SK-N-SH (cell line): ENCODE results near the gene PSMD4. TPM values are rescaled to one million over a fixed set of nuclear protein-coding genes. Genes with fewer than 3 reads are reported as not detected.
A peak's percentile ranks its signal among the peaks of the same experiment; 100 is the strongest.

Experiments used
- CTCF ChIA-PET: fragments of 300-600, 350-600 bp; formaldehyde crosslinking; extraction: SDS; loops from one replicate; lab custom pipeline; 2021; lab: Yijun Ruan, JAX
- POLR2A ChIA-PET: fragments of 350-600 bp; sonication (Branson Sonifier 250); formaldehyde crosslinking; extraction: SDS; loops from one replicate; lab custom pipeline; 2020; ENCODE audit warnings: antibody characterized with exemption, inconsistent platforms; lab: Yijun Ruan, JAX
- DNase-seq: peaks from one replicate; pipeline ENCODE4 v3.0.0; 2012
- H2AFZ ChIP-seq: fragments of 200-600 bp; sonication (generic); 2 replicates; pipeline ENCODE4 v1.8.1; 2016; ENCODE audit warnings: antibody characterized with exemption, mild to moderate bottlenecking, low read depth
- H3F3A ChIP-seq: fragments of 200-600 bp; sonication (generic); replicated peaks from 2 replicates; pipeline ENCODE3; 2016; ENCODE audit warnings: antibody characterized with exemption, mild to moderate bottlenecking; ENCODE audit not compliant: insufficient read depth
- H3K27ac ChIP-seq, 2 experiments: fragments of 200-500 bp in 1 of 2; fragments of 200-600 bp in 1 of 2; sonication (Bioruptor generic) in 1 of 2; sonication (generic), shearing (Covaris generic) in 1 of 2; 2 replicates each; pipeline versions ENCODE4 v1.5.1 to v1.6.1; 2014 to 2016; ENCODE audit warnings: low read depth in 2 of 2, inconsistent platforms in 1 of 2, low read length in 1 of 2, mild to moderate bottlenecking in 1 of 2, mixed read lengths in 1 of 2
- H3K27me3 ChIP-seq: fragments of 200-600 bp; sonication (generic), shearing (Covaris generic); 2 replicates; pipeline ENCODE4 v1.6.1; 2016; ENCODE audit warnings: mixed run types; ENCODE audit not compliant: insufficient read depth
- H3K36me3 ChIP-seq, 2 experiments: fragments of 200-500 bp in 1 of 2; fragments of 200-600 bp in 1 of 2; sonication (Bioruptor generic) in 1 of 2; sonication (generic) in 1 of 2; replicated peaks in 1 of 2; 2 replicates each; pipeline versions ENCODE3 to v1.5.1; 2014 to 2016; ENCODE audit warnings: low read length in 1 of 2, mild to moderate bottlenecking in 1 of 2; ENCODE audit not compliant: insufficient read depth in 2 of 2, control insufficient read depth in 1 of 2
- H3K4me1 ChIP-seq, 2 experiments: fragments of 200-500 bp in 1 of 2; fragments of 200-600 bp in 1 of 2; sonication (Bioruptor generic) in 1 of 2; sonication (generic), shearing (Covaris generic) in 1 of 2; 2 replicates each; pipeline versions ENCODE4 v1.5.1 to v1.6.1; 2014 to 2016; ENCODE audit warnings: low read depth in 1 of 2, low read length in 1 of 2, mixed run types in 1 of 2; ENCODE audit not compliant: insufficient read depth in 2 of 2, control insufficient read depth in 1 of 2
- H3K4me2 ChIP-seq: fragments of 200-600 bp; sonication (generic), shearing (Covaris generic); 2 replicates; pipeline ENCODE4 v1.6.1; 2017; ENCODE audit warnings: mixed run types
- H3K4me3 ChIP-seq, 2 experiments: fragments of 200-500 bp in 1 of 2; fragments of 200-600 bp in 1 of 2; sonication (Bioruptor generic) in 1 of 2; sonication (generic), shearing (Covaris generic) in 1 of 2; 2 replicates each; pipeline versions ENCODE4 v1.5.1 to v1.8.1; 2014 to 2016; ENCODE audit warnings: low read depth in 2 of 2, inconsistent platforms in 1 of 2, low read length in 1 of 2, mild to moderate bottlenecking in 1 of 2, mixed read lengths in 1 of 2, moderate library complexity in 1 of 2
- H3K79me2 ChIP-seq: fragments of 200-600 bp; sonication (generic); 2 replicates; pipeline ENCODE4 v1.8.1; 2017; ENCODE audit warnings: mild to moderate bottlenecking; ENCODE audit not compliant: insufficient read depth
- H3K9ac ChIP-seq: fragments of 200-600 bp; sonication (generic); 2 replicates; pipeline ENCODE4 v1.6.1; 2017; ENCODE audit warnings: mixed run types
- H3K9me2 ChIP-seq: fragments of 200-600 bp; sonication (generic); 2 replicates; pipeline ENCODE4 v1.6.1; 2017; ENCODE audit warnings: mixed run types
- H3K9me3 ChIP-seq: fragments of 200-600 bp; sonication (generic); 2 replicates; pipeline ENCODE4 v1.6.1; 2017; ENCODE audit warnings: mixed run types, mild to moderate bottlenecking, moderate library complexity
- H4K20me1 ChIP-seq: fragments of 200-600 bp; sonication (generic); 2 replicates; pipeline ENCODE4 v1.6.1; 2017; ENCODE audit warnings: mild to moderate bottlenecking, mixed run types; ENCODE audit not compliant: insufficient read depth
- ELF1 ChIP-seq: IDR thresholded peaks from 2 replicates; pipeline ENCODE4 v1.4.0; 2012
- EP300 ChIP-seq, 2 experiments: IDR thresholded peaks; 2 replicates each; pipeline versions ENCODE4 v1.4.0 to v1.6.1; 2012; ENCODE audit warnings: borderline replicate concordance in 1 of 2, low read depth in 1 of 2, low read length in 1 of 2
- EZH2phosphoT487 ChIP-seq: fragments of 200-600 bp; sonication (generic); IDR thresholded peaks from 2 replicates; pipeline ENCODE4 v1.6.1; 2017; ENCODE audit warnings: low read depth, mixed run types, mild to moderate bottlenecking, antibody characterized with exemption, moderate library complexity, borderline replicate concordance
- FOXM1 ChIP-seq: IDR thresholded peaks from 2 replicates; pipeline ENCODE4 v1.4.0; 2012; ENCODE audit warnings: low read depth, mild to moderate bottlenecking
- GABPA ChIP-seq: IDR thresholded peaks from 2 replicates; pipeline ENCODE4 v1.4.0; 2012; ENCODE audit warnings: low read depth, mild to moderate bottlenecking
- NFIC ChIP-seq: IDR thresholded peaks from 2 replicates; pipeline ENCODE4 v1.4.0; 2012; ENCODE audit warnings: borderline replicate concordance
- NRF1 ChIP-seq: IDR thresholded peaks from 2 replicates; pipeline ENCODE4 v1.6.1; 2012; ENCODE audit warnings: low read depth, mild to moderate bottlenecking, low read length
- RAD21 ChIP-seq: IDR thresholded peaks from 2 replicates; pipeline ENCODE4 v1.6.1; 2012; ENCODE audit warnings: mild to moderate bottlenecking, low read length
- RCOR1 ChIP-seq: fragments of 150-350 bp; IDR thresholded peaks from 2 replicates; pipeline ENCODE4 v1.6.1; 2017; ENCODE audit warnings: antibody characterized with exemption, low read length
- RFX5 ChIP-seq: IDR thresholded peaks from 2 replicates; pipeline ENCODE4 v1.6.1; 2012; ENCODE audit warnings: mild to moderate bottlenecking, improper control_type of control experiment, low read length
- SIN3A ChIP-seq: IDR thresholded peaks from 2 replicates; pipeline ENCODE4 v1.6.1; 2012; ENCODE audit warnings: low read depth, mild to moderate bottlenecking, low read length, moderate library complexity, borderline replicate concordance
- SMC3 ChIP-seq: IDR thresholded peaks from 2 replicates; pipeline ENCODE4 v1.6.1; 2012; ENCODE audit warnings: low read depth, low read length, improper control_type of control experiment
- TCF12 ChIP-seq: IDR thresholded peaks from 2 replicates; pipeline ENCODE4 v1.4.0; 2012
- TEAD4 ChIP-seq: IDR thresholded peaks from 2 replicates; pipeline ENCODE4 v1.4.0; 2012; ENCODE audit warnings: mild to moderate bottlenecking, borderline replicate concordance; ENCODE audit not compliant: insufficient read depth
- WGBS: methylation state at CpG from one replicate; pipeline ENCODE4 v1.1.6; 2017; ENCODE audit warnings: low lambda C conversion rate; 5-methylcytosine and 5-hydroxymethylcytosine counted together
- polyA plus RNA-seq, 3 experiments: library from polyadenylated mRNA; depleted of rRNA; stranded (reverse); fragments of >200 nt; gene quantifications; 2 replicates each; pipeline ENCODE4 v1.2.3, GENCODE V29; 2012
- TF ChIP-seq, protein P1 (sequence below): IDR thresholded peaks from 2 replicates; pipeline ENCODE4 v1.4.0; 2012; ENCODE audit warnings: low read depth, borderline replicate concordance
- TF ChIP-seq, protein P2 (sequence below): IDR thresholded peaks from 2 replicates; pipeline ENCODE4; 2012
- TF ChIP-seq, protein P3 (sequence below): fragments of 150-350 bp; IDR thresholded peaks from 2 replicates; pipeline ENCODE4 v1.6.1; 2016; ENCODE audit warnings: mild to moderate bottlenecking, low read depth, low read length
- TF ChIP-seq, protein P4 (sequence below): fragments of 150-350 bp; IDR thresholded peaks from 2 replicates; pipeline ENCODE4 v1.6.1; 2017; ENCODE audit warnings: antibody characterized with exemption, low read length, low read depth, borderline replicate concordance

PSMD4 gene
- polyA plus RNA-seq, 1 of the 3 experiments (the other 2 are of a cell fraction), result 419 TPM

DNA sequence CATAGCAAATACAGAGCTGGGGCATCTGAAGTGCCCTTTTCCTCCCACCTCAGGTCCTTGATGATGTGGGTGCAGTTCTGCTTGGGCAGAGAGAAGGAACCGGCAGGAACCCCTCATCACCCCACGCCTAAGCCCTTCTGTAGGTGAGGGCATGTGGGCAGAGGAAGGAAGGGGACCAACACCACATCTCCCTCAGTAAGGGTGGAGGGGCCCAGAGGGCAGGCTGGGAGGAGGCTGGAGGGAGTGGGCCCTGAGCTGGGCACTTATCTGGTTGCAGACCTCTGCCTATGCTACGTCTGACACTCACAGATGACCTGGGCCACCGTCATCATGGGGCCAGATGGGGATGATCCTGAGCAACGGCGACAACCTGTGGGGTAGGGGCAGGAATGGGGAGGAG is 38.6 kb downstream of the PSMD4 start (continued):
- no peak for TF ChIP-seq TCF12

DNA sequence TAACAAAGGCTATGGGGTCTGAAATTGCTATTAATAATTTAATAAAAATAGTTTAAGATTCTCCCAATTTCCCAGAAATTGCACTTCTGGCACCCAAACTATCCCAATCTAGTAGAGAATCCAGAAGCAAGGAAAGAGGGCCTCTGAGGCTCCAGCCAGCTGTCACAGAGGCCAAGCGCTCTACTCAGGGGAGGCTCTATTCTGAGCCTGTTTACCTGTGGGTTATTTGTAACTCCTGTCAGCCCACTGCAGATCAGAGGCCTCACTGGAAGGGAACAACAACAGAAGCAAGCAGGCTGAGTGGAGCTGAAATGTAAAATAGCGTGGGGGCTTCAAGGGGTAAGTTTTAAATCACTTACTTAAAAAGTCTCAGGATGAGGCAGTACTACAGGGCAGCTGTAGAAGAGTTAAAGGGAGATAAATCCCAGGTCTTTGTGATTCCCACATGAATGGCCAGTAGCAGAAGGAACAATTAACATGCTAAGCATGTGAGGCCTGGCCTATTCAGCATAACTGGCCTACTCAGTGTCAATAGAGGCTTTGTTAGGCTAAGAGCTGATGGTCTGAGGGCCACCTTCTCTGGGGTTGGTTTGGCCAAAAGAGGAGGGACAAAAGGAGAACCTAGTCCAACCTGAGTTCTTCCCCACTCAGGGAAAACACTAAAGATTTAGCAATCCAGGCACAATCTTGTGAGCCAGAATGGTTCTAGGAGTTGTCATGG is 40.4 kb downstream of the PSMD4 start:
- TF ChIP-seq, protein P1, sequence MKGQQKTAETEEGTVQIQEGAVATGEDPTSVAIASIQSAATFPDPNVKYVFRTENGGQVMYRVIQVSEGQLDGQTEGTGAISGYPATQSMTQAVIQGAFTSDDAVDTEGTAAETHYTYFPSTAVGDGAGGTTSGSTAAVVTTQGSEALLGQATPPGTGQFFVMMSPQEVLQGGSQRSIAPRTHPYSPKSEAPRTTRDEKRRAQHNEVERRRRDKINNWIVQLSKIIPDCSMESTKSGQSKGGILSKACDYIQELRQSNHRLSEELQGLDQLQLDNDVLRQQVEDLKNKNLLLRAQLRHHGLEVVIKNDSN, result no peak
- TF ChIP-seq EZH2phosphoT487, result no peak
- no peak for TF ChIP-seq NFIC
- no peak for TF ChIP-seq SMC3
- TF ChIP-seq, protein P2, sequence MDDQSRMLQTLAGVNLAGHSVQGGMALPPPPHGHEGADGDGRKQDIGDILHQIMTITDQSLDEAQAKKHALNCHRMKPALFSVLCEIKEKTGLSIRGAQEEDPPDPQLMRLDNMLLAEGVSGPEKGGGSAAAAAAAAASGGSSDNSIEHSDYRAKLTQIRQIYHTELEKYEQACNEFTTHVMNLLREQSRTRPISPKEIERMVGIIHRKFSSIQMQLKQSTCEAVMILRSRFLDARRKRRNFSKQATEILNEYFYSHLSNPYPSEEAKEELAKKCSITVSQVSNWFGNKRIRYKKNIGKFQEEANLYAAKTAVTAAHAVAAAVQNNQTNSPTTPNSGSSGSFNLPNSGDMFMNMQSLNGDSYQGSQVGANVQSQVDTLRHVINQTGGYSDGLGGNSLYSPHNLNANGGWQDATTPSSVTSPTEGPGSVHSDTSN, result no peak
- TF ChIP-seq TEAD4, result no peak
- no peak for TF ChIP-seq ELF1
- TF ChIP-seq EP300 (IDR thresholded peaks at IDR 0.05; ENCODE audit: borderline replicate concordance in 1 of 2, low read depth in 1 of 2, low read length in 1 of 2), result no peak
- no peak for TF ChIP-seq NRF1
- no peak for TF ChIP-seq RCOR1
- no peak for TF ChIP-seq FOXM1
- Histone ChIP-seq H3K79me2 (no peaks in the 10 kb centered on the region), H3F3A (peaks cover 2% of the 10 kb centered on the region), H3K9ac (no peak overlapping the region), H4K20me1 (no peaks in the 10 kb centered on the region), H2AFZ (no peak overlapping the region), H3K9me2 (no peaks in the 10 kb centered on the region), H3K27me3 (no peaks in the 10 kb centered on the region), H3K9me3 (no peaks in the 10 kb centered on the region), H3K4me2 (no peak overlapping the region), H3K4me3 (no peak overlapping the region), H3K36me3 (peaks cover 43 to 74% of the 10 kb centered on the region in 2 experiments), H3K4me1 (no peaks in the 10 kb centered on the region), H3K27ac (no peak overlapping the region)
- 100% methylated on average over 2 of the region's 2 CpGs for WGBS
- CTCF ChIA-PET, result interaction anchor here (1.0 to 7.2 kb wide), 2 partner anchors 9 to 46 kb away, joined by 3 to 87 read pairs; no protein-coding TSS in a partner anchor
- no peak for DNase-seq
- POLR2A ChIA-PET, result no interaction called here

DNA sequence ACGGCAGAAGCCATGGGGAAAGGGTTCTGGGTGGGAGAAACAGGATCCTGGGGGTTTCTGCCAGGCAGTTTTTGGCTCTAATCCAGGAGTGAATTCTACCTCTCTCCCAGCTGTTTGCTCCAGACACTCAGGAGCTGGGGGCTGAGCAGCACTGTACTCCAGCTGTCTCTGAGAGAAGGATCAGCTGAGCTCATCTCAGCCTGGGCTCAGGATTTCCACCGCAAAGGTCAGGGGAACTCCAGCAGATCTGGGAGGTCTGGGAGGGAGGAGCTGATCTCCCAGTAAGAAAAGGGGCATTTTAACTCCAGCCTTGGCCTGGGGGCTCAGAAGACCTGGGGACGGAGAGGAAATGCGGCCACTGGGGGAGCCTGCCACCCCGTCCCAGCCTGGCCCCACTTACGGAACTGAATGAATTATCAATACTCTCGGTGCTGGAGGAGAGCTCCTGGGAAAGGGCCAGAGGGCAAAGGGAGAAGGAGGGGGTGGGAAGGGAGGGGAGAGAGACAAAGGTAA is 55.3 kb downstream of the PSMD4 start:
- Histone ChIP-seq H3F3A (peaks cover 22% of the 10 kb centered on the region), H3K4me3 (no peak overlapping the region), H3K4me1 (peaks cover 27 to 44% of the 10 kb centered on the region in 2 experiments), H3K27me3 (no peaks in the 10 kb centered on the region), H3K9me3 (no peaks in the 10 kb centered on the region), H3K79me2 (peaks cover 41% of the 10 kb centered on the region; the same call in 1 of the 2 replicates), H3K36me3 (peaks cover 43 to 64% of the 10 kb centered on the region in 2 experiments), H2AFZ (no peak overlapping the region), H3K9me2 (no peaks in the 10 kb centered on the region), H3K4me2 (no peak overlapping the region), H4K20me1 (peaks cover 14% of the 10 kb centered on the region), H3K27ac (peak overlapping the region in 1 of 2 experiments; percentile 56; a peak in 2 of 4 replicates)
- DNase-seq, result peak; percentile 60
- 79% methylated on average over 7 of the region's 7 CpGs for WGBS
- ChIA-PET CTCF (interaction anchor here (1.2 to 15.1 kb wide), 5 partner anchors 8 to 31 kb away, joined by 3 to 309 read pairs (median 5); no protein-coding TSS in a partner anchor), POLR2A (interaction anchor here (0.7 to 1.1 kb wide), 4 partner anchors 17 to 90 kb away, joined by 3 to 6 read pairs (median 3); partner anchors contain the start of genes PI4KB and PSMB4)
- no peak for TF ChIP-seq RFX5
- TF ChIP-seq FOXM1, result no peak
- no peak for TF ChIP-seq RAD21
- no peak for TF ChIP-seq SIN3A
- TF ChIP-seq GABPA, result no peak
- no peak for TF ChIP-seq SMC3
- TF ChIP-seq, protein P3, sequence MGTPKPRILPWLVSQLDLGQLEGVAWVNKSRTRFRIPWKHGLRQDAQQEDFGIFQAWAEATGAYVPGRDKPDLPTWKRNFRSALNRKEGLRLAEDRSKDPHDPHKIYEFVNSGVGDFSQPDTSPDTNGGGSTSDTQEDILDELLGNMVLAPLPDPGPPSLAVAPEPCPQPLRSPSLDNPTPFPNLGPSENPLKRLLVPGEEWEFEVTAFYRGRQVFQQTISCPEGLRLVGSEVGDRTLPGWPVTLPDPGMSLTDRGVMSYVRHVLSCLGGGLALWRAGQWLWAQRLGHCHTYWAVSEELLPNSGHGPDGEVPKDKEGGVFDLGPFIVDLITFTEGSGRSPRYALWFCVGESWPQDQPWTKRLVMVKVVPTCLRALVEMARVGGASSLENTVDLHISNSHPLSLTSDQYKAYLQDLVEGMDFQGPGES, result no peak
- TF ChIP-seq, protein P4, sequence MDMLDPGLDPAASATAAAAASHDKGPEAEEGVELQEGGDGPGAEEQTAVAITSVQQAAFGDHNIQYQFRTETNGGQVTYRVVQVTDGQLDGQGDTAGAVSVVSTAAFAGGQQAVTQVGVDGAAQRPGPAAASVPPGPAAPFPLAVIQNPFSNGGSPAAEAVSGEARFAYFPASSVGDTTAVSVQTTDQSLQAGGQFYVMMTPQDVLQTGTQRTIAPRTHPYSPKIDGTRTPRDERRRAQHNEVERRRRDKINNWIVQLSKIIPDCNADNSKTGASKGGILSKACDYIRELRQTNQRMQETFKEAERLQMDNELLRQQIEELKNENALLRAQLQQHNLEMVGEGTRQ, result no peak
- TF ChIP-seq, all 33 proteins: peak for 0
- H3K9ac ChIP-seq, result no peak overlapping the region
